H1 (cell line): ENCODE results near the gene ZFHX2. TPM values are rescaled to one million over a fixed set of nuclear protein-coding genes. Genes with fewer than 3 reads are reported as not detected.

Experiments used
- RXRA ChIP-seq: IDR thresholded peaks from 2 replicates; pipeline ENCODE4 v1.6.1; 2011; ENCODE audit warnings: low read depth, mild to moderate bottlenecking, low read length, moderate library complexity; ENCODE audit not compliant: insufficient read depth
- polyA plus RNA-seq, 7 experiments: library from polyadenylated mRNA; depleted of rRNA in 3 of 7; stranded (reverse) in 5 of 7; unstranded in 2 of 7; fragments of >200 nt in 5 of 7; fragments of 200-250 nt in 2 of 7; gene quantifications; 1 replicate in 5 of 7; 2 replicates in 1 of 7; 4 replicates in 1 of 7; pipeline versions ENCODE4 v1.2.1 to v1.2.3, GENCODE V29; 2011 to 2013; ENCODE audit warnings: missing spikeins in 2 of 7, mixed read lengths in 2 of 7
- total RNA-seq: library from RNA; stranded (reverse); fragmentation: NEBNext Ultra II Directional; extraction: Animal tissue kit (Norgen Biotek cat#: 25700); gene quantifications from 2 replicates; pipeline ENCODE4 v1.2.1, GENCODE V29; 2021
- TF ChIP-seq, protein P1 (sequence below): IDR thresholded peaks from 2 replicates; pipeline ENCODE4 v1.6.1; 2012; ENCODE audit warnings: inconsistent platforms

ZFHX2 gene
- total and polyA plus RNA-seq, 2 of the 8 experiments (the other 6 are each of a cell fraction or from before 2014, with no cell fraction given), result 2.7 to 27.0 TPM

DNA sequence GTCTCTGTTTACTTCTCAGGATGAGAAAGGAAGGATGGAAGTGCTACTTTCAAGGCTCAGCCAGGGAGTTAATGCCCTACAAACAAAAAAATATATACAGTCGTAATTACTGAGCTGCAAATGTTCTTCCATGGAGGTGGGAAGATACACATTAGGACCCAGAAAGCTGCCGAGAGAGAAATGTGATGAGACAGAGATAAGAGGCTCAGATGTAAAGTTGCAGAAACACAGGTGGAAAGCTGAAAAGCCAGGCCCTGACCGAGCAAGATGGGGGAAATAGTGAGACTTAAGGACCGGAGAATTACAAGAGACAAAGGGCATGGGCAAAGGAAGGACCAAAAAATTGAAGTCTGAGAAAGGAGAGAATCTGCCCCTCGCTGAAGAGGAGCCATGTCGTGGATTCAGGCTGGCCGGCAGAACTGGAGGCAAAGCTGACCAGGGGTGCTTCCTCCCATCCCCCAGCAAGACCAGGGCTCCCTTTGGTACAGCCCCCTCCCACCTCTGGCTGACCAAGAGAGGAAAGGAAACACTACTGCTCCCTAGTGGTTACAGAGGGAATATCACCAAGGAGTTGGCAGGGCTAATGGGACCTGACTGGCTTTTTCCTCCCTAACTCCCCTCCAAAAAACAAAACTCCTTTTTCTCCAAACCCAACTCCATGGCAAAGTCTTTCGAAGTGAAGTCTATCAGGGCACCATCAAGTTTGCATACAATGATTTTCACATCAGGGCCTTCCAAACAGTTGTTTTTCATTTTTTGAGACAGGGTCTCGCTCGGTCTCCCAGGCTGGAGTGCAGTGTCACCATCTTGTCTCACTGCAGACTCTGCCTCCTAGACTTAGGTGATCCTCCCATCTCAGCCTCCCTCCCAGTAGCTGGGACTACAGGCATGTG lies 12.1 kb downstream of the ZFHX2 start (continued):
- TF ChIP-seq, protein P1, sequence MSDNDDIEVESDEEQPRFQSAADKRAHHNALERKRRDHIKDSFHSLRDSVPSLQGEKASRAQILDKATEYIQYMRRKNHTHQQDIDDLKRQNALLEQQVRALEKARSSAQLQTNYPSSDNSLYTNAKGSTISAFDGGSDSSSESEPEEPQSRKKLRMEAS, result no peak
- TF ChIP-seq RXRA, result no peak
